ENCODE results near the gene CYP19A1.

CYP19A1 gene

GRCh38 chr15:51280838-51281237, 57.6 kb downstream of the CYP19A1 start:
- DNase-seq (ENCODE audit: low read depth): no peak
- no peak overlapping the region for H3K4me3 ChIP-seq (ENCODE audit: low read length)
- no peak for TF ChIP-seq CTCF (conservative IDR thresholded peaks at IDR 0.05; ENCODE audit: low read depth, low read length)

GRCh38 chr15:51279391-51279790, 59.0 kb downstream of the CYP19A1 start:
- H3K4me3 ChIP-seq (ENCODE audit: low read length): no peak overlapping the region
- no peak for TF ChIP-seq CTCF (conservative IDR thresholded peaks at IDR 0.05; ENCODE audit: low read depth, low read length)
- no peak for DNase-seq (ENCODE audit: low read depth)

- H3K4me3 ChIP-seq (ENCODE audit: low read length): no peak overlapping the region
- no peak for DNase-seq (ENCODE audit: low read depth)
- no peak for TF ChIP-seq CTCF (conservative IDR thresholded peaks at IDR 0.05; ENCODE audit: low read depth, low read length)
Observed at GRCh38 chr15:51277101-51277500, 61.3 kb downstream of the CYP19A1 start.

GRCh38 chr15:51274956-51275355, 63.4 kb downstream of the CYP19A1 start:
- DNase-seq (ENCODE audit: low read depth): no peak
- no peak for TF ChIP-seq CTCF (conservative IDR thresholded peaks at IDR 0.05; ENCODE audit: low read depth, low read length)
- H3K4me3 ChIP-seq (ENCODE audit: low read length): no peak overlapping the region

- no peak overlapping the region for H3K4me3 ChIP-seq (ENCODE audit: low read length)
- no peak for DNase-seq (ENCODE audit: low read depth)
- TF ChIP-seq CTCF (conservative IDR thresholded peaks at IDR 0.05; ENCODE audit: low read depth, low read length): no peak
Observed at GRCh38 chr15:51270706-51271105, 67.7 kb downstream of the CYP19A1 start.

- no peak for TF ChIP-seq CTCF (conservative IDR thresholded peaks at IDR 0.05; ENCODE audit: low read depth, low read length)
- no peak overlapping the region for H3K4me3 ChIP-seq (ENCODE audit: low read length)
- no peak for DNase-seq (ENCODE audit: low read depth)
Observed at GRCh38 chr15:51269496-51269895, 68.9 kb downstream of the CYP19A1 start.

GRCh38 chr15:51267703-51268083, 70.7 kb downstream of the CYP19A1 start:
- H3K4me3 ChIP-seq (ENCODE audit: low read length): peak overlapping the region; percentile 57
- no peak for TF ChIP-seq CTCF (conservative IDR thresholded peaks at IDR 0.05; ENCODE audit: low read depth, low read length)
- DNase-seq (ENCODE audit: low read depth): no peak
